Measurements from ENCODE around the gene EMILIN2.

Gene EMILIN2

DNA sequence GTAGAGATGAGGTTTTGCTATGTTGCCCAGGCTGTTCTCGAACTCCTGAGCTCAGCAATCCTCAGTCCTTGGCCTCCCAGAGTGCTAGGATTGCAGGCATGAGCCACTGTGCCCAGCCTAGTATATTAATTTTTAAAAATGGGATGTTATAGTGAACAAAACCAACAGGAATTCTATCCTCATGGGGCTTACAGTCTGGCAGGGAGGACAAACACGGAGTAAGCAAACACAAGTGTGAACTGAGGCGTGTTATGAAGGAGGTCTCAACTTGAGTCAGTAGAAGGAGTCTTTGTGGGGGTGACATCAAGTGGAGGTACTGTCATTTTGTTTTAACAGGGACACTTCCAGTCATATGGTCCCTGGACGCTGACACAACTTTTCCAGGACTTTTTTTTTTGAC, 33.1 kb downstream of the EMILIN2 start:
- no peak for DNase-seq

DNA sequence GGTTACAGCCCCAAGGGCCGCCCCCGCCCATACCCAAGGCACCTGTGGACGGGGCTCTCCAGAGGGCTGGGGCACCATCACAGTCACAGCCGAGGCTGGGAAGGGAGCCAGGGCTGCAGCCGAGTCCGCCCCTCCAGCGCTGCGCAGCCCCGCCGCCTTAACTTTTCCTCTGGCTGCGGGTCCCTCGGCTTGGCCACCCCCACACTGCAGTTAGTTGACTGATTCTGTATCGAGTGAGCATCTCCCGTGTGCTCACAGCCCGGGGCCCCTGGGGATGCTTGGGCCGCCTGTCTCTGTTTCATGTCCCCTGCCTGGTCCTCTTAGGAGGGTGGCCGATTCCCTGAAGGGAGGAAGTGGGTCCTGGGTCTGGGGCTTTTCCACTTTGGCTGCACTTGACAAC, 33.7 kb downstream of the EMILIN2 start:
- no peak for DNase-seq

DNA sequence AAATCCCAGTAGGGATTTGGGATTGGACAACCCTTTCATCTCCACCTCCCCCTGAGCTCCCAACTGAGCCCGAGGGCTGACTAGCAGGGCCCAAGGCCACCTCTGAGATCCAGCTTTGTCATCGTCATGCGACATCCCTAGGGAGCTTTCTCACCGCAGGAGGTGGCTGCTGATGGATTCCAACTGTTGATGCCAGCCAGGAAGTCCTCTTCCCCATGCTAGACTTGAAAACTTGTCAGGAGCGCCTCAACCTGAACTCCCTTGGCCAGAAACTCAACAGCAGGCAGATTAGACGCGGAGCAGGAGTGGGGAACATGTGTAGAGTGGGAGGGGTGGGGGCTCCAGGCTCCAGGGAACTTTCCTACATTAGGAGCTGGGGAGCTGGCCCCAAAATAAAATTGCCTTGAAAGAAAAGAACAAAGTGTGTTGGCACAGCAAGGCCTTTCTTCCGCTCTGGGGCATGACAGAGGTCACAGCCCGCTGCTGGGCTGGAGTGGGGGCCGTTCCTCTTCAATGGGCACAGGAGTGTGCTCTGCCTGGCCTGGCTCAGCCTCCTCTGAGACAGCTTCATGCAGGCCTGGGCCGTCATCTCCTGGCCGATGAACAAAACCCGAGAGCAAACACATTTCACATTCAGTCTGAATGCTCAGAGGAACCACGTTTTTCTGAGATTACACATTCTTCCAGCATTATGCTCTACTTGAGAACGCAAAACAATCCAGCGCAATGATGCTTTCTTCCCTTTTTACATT, 34.5 kb downstream of the EMILIN2 start:
- DNase-seq = no peak

DNA sequence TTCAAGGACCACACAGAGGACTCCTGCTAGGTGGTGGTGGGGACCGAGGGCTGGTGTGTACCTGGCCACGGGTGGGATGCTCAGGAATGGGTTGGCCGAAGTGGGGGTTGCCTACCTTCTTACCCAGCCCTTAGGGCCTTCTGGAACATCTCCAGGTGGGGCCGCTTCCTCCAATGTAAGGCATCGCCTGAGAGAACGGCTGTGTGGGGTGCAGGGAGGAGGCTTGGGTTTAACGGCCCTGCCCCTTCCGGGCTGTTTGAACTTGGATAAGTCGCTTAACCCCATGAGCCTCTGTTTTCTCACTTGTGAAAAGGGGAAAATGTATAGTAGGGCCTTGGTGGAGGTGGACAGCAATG, 35.0 kb downstream of the EMILIN2 start:
- DNase-seq = no peak

- no peak for DNase-seq
These were observed 35.4 kb downstream of the EMILIN2 start for GRCh38 chr18:2882201-2882600.

GRCh38 chr18:2883076-2883735, 36.4 kb downstream of the EMILIN2 start:
- DNase-seq = no peak

DNA sequence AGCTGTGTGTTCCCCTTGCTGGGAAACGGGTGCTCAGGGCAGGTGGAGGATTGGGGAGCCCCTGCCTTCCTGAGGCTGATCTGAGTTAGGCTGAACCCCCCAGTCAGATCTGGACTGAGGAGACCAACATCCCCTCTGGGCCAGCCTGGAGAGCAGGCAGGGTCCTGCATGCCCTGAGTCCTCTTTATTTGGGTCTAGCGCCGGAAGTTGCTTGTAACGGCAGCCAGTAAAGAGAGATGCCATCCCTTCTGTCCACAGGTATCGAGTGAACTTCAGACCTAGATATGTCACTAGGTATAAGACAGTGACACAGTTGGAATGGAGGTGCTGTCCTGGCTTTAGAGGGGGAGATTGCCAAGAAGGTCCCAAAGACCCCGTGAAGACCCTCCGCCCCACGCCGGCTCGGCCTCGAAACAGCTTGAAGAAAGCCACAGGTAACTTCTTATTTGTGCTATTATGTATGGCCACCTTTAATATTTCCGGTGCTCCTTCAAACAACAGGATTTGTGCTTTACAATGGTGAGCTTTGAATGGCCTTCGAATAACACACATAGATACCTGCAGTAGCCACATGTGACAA, 38.0 kb downstream of the EMILIN2 start:
- DNase-seq = no peak

GRCh38 chr18:2887470-2887869, 40.7 kb downstream of the EMILIN2 start:
- no peak for DNase-seq

GRCh38 chr18:2889761-2890192, 43.0 kb downstream of the EMILIN2 start:
- no peak for DNase-seq

GRCh38 chr18:2890606-2891005, 43.8 kb downstream of the EMILIN2 start:
- DNase-seq = no peak

DNA sequence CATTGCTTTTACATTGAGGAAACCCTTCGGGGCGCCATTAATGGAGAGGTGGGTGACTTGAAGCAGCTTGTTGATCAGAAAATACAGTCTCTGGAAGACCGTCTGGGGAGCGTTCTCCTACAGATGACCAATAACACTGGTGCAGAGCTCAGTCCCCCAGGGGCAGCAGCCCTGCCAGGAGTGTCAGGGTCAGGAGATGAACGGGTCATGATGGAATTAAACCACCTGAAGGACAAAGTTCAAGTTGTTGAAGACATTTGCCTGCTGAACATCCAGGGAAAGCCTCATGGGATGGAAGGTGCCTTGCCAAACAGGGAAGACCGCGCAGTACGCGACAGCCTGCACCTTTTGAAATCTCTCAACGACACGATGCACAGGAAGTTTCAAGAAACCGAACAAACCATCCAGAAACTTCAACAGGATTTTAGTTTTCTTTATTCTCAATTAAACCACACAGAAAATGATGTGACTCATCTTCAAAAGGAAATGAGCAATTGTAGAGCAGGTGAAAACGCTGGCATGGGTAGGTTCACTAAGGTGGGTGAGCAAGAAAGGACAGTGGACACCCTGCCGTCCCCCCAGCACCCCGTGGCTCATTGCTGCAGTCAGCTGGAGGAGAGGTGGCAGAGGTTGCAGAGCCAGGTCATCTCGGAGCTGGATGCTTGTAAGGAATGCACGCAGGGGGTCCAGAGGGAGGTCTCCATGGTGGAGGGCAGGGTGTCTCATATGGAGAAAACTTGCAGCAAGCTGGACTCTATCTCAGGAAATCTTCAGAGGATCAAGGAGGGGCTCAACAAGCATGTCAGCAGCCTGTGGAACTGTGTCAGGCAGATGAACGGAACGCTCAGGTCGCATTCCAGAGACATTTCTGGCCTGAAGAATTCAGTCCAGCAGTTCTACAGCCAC, 45.0 kb downstream of the EMILIN2 start:
- DNase-seq = no peak

GRCh38 chr18:2893056-2893455, 46.2 kb downstream of the EMILIN2 start:
- no peak for DNase-seq

DNA sequence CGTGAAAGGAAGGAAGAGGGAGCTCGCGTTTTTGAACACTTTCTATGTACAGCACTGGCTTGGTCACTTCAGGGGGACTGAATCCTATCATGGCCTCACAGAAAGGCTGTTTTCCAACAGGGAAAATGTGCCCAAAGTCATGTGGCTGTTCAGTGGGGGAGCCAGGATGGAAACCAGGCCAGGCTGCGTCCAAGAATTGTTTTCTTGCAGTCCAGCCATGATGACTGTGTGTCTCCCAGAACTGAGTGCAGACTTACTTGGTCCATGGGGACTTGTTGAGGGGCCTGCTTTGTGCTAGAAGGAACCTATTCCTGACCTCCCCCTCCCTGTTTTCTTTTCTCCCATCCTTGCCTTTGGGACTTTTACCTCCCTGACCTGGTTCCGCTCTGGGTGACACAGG, 46.9 kb downstream of the EMILIN2 start:
- no peak for DNase-seq

DNA sequence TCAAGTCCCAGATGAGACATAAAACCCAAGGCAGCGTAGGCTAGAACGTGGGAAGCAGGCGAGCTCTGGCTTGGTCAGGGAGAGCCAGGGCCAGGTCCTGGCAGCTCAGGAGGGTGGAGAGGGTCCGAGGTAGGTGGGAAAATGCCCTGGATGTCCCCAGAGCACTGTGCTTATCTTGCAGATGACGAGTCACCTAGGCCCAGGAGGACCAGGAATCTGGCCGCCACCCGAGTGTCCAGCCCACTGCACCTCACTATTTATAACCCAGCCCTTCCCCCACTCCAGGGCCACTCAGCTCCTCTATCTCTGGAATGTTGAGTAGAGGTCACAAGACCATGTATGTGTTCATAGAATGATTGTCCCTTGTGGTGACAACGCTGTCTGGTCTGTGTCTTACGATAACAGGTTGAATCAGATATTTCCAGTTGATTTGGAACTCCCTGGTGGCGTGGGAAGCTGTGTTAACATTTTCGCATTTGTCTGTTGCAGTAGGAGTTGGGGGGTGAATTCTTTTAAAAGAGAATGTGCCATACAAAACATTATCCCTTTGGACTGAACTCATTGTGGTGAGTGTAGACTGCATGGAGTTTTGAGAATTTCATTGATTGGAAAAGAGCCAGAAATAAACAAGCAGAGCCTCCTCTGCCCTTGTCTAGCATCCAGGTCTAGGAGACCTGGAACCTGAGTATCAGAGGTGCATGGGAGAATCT, 47.5 kb downstream of the EMILIN2 start:
- DNase-seq = no peak

GRCh38 chr18:2894841-2895370, 48.1 kb downstream of the EMILIN2 start:
- DNase-seq = no peak

DNA sequence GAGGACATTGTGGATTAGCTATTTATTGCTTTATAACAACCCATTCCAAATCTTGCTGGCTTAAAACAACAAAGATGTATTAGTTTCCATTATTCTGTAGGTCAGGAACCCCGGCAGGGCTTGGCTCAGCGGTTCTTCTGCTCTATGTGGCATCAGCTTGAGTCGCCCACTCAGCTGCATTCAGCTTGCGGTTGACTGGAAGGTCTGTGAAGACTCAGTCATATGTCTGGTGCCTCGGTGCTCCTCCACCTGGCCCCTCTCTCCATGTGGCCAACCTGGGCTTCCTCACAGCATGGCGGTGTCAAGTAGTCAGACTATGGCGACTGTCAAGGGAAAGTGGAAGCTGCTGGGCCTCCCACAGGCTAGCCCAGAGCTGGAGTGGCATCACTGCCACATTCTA, 48.6 kb downstream of the EMILIN2 start:
- DNase-seq = no peak

DNA sequence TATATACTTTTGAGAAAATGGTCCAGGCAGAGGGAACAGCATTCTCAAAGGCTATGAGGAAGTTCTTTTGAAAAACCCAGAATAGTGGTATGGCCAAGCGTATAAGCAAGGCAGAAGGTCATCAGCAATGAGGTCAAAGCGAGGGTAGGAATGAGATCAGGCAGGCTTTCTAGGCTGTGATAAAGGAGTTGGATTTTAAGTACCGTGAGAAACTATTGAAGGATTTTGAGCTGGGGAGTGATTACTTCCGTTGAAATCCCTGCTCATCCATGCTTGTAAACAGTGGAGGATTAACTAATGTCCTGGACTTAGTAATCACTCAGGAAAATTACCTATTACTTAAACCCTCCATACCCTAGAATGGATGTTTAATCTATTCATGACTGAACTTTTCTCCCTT, 50.2 kb downstream of the EMILIN2 start:
- no peak for DNase-seq

DNA sequence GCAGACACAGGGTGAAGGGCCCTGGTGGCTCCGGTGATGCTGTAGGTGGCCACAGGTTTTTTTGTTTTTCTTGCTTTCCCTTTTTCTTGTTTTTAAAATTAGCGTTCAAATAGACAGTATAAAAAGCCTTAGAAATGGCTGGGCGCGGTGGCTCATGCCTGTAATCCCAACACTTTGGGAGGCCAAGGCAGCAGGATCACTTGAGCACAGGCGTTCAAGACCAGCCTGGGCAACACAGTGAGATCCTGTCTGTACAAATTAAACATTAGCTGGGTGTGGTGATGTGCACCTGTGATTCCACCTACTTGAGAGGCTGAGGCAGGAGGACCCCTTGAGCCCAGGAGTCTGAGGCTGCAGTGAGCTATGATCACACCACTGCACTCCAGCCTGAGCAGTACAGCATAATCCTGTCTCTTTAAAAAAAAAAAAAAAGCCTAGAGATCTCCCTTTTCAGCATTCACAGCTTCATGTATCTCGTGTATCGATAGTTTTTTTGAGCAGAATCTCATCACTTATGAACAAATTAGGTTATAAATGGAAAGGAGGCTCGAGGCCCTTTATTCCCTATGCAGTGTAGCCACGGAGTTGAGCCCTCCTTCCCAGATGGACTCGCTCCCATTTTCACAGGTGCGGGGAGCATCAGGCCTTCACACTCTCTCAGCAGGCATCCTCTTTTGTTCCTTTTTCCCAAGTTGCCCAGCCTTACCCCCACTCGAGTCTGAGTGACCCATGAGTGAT, 50.8 kb downstream of the EMILIN2 start:
- DNase-seq = no peak

- DNase-seq = no peak
These were observed 51.4 kb downstream of the EMILIN2 start for GRCh38 chr18:2898186-2898640.

GRCh38 chr18:2900684-2901422, 54.0 kb downstream of the EMILIN2 start:
- no peak for DNase-seq

Measured in midbrain (tissue), 1 donor.